Neural cell (in vitro differentiated cells): ENCODE data around the gene LENEP. TPM values are rescaled to one million over a fixed set of nuclear protein-coding genes. Genes with fewer than 3 reads are reported as not detected.

Source experiments
- H2AFZ ChIP-seq: fragments of 200-600, 300-800 bp; sonication (generic), shearing (Covaris generic); 2 replicates; pipeline ENCODE4 v1.6.0; 2014; ENCODE audit warnings: low read depth, mild to moderate bottlenecking, antibody characterized with exemption, low read length, moderate library complexity
- H3F3A ChIP-seq: fragments of 200-600 bp; shearing (Covaris generic); 2 replicates; pipeline ENCODE4 v1.6.1; 2016; ENCODE audit warnings: mild to moderate bottlenecking, moderate library complexity, mixed read lengths, antibody characterized with exemption, low read length; ENCODE audit not compliant: insufficient read depth, poor library complexity, severe bottlenecking
- H3K27ac ChIP-seq: fragments of 200-600, 300-800 bp; sonication (generic), shearing (Covaris generic); 2 replicates; pipeline ENCODE4 v1.5.1; 2014; ENCODE audit warnings: mild to moderate bottlenecking, low read length, moderate library complexity
- H3K27me3 ChIP-seq: fragments of 300-800, 200-600 bp; sonication (generic), shearing (Covaris generic); 2 replicates; pipeline ENCODE4 v1.6.0; 2014; ENCODE audit warnings: mild to moderate bottlenecking, low read depth, low read length, moderate library complexity; ENCODE audit not compliant: insufficient read depth
- H3K36me3 ChIP-seq: fragments of 300-800, 200-600 bp; sonication (generic), shearing (Covaris generic); 2 replicates; pipeline ENCODE4 v1.5.1; 2014; ENCODE audit warnings: mild to moderate bottlenecking, antibody characterized with exemption, low read length, moderate library complexity; ENCODE audit not compliant: insufficient read depth
- H3K4me2 ChIP-seq: fragments of 300-800, 200-600 bp; sonication (generic), shearing (Covaris generic); 2 replicates; pipeline ENCODE4 v1.6.0; 2014; ENCODE audit warnings: mild to moderate bottlenecking, low read length
- H3K4me3 ChIP-seq: fragments of 300-800, 200-600 bp; sonication (generic), shearing (Covaris generic); 2 replicates; pipeline ENCODE4 v1.5.1; 2014; ENCODE audit warnings: mild to moderate bottlenecking, low read length, moderate library complexity
- H3K79me2 ChIP-seq: fragments of 200-600 bp; shearing (Covaris generic); replicated peaks from 2 replicates; pipeline ENCODE4 v1.6.0; 2014; ENCODE audit warnings: mild to moderate bottlenecking, low read length, moderate library complexity; ENCODE audit not compliant: insufficient read depth
- H3K9ac ChIP-seq: fragments of 300-800, 200-600 bp; sonication (generic), shearing (Covaris generic); 2 replicates; pipeline ENCODE4 v1.6.1; 2016; ENCODE audit warnings: mild to moderate bottlenecking, low read length, mixed read lengths
- H3K9me2 ChIP-seq: fragments of 200-600 bp; shearing (Covaris generic); 2 replicates; pipeline ENCODE4 v1.6.1; 2016; ENCODE audit warnings: mild to moderate bottlenecking, low read length, mixed read lengths; ENCODE audit not compliant: insufficient read depth
- H3K9me3 ChIP-seq: fragments of 200-600, 300-800 bp; sonication (generic), shearing (Covaris generic); 2 replicates; pipeline ENCODE4 v1.6.1; 2016; ENCODE audit warnings: mild to moderate bottlenecking, mixed run types, low read length, moderate library complexity, mixed read lengths
- H4K20me1 ChIP-seq: fragments of 200-600 bp; shearing (Covaris generic); 2 replicates; pipeline ENCODE4 v1.6.1; 2016; ENCODE audit warnings: mild to moderate bottlenecking, mixed run types; ENCODE audit not compliant: insufficient read depth
- EP300 ChIP-seq: fragments of 450-650 bp; conservative IDR thresholded peaks from 2 replicates; pipeline ENCODE4 v1.6.1; 2014; ENCODE audit warnings: antibody characterized with exemption, mild to moderate bottlenecking, moderate library complexity; ENCODE audit not compliant: poor library complexity, severe bottlenecking
- EZH2 ChIP-seq: fragments of 200-600, 300-800 bp; shearing (Covaris generic), sonication (generic); IDR thresholded peaks from 2 replicates; pipeline ENCODE4 v1.6.1; 2014; ENCODE audit warnings: antibody characterized with exemption, low read length, borderline replicate concordance, mild to moderate bottlenecking; ENCODE audit not compliant: insufficient read depth, poor library complexity, severe bottlenecking
- MXI1 ChIP-seq: fragments of 450-650 bp; conservative IDR thresholded peaks from 2 replicates; pipeline ENCODE4 v1.6.1; 2014; ENCODE audit warnings: antibody characterized with exemption, mild to moderate bottlenecking; ENCODE audit not compliant: poor library complexity, severe bottlenecking
- POLR2AphosphoS5 ChIP-seq: IDR thresholded peaks from 2 replicates; pipeline ENCODE4 v1.6.1; 2012
- RAD21 ChIP-seq: fragments of 450-650 bp; conservative IDR thresholded peaks from 2 replicates; pipeline ENCODE4 v1.6.1; 2014; ENCODE audit warnings: antibody characterized with exemption, mild to moderate bottlenecking, moderate library complexity
- SMC3 ChIP-seq: fragments of 450-650 bp; conservative IDR thresholded peaks from 2 replicates; pipeline ENCODE4 v1.6.1; 2014; ENCODE audit warnings: antibody characterized with exemption, mild to moderate bottlenecking, moderate library complexity; ENCODE audit not compliant: poor library complexity
- TAF1 ChIP-seq: IDR thresholded peaks from 2 replicates; pipeline ENCODE4 v1.6.1; 2012; ENCODE audit warnings: low read depth
- polyA plus RNA-seq: library from polyadenylated mRNA; depleted of rRNA; stranded (reverse); fragments of >200 nt; gene quantifications from 2 replicates; pipeline ENCODE4 v1.2.3, GENCODE V29; 2014
- TF ChIP-seq, protein P1 (sequence below): fragments of 450-650 bp; IDR thresholded peaks from 2 replicates; pipeline ENCODE4 v1.5.1; 2014; ENCODE audit warnings: antibody characterized with exemption, mild to moderate bottlenecking, moderate library complexity; ENCODE audit not compliant: poor library complexity, severe bottlenecking
- TF ChIP-seq, protein P2 (sequence below): IDR thresholded peaks from 2 replicates; pipeline ENCODE4 v1.6.1; 2012; ENCODE audit warnings: borderline replicate concordance

Gene LENEP
- polyA plus RNA-seq, 1 donor from 2014 or later: not detected

DNA sequence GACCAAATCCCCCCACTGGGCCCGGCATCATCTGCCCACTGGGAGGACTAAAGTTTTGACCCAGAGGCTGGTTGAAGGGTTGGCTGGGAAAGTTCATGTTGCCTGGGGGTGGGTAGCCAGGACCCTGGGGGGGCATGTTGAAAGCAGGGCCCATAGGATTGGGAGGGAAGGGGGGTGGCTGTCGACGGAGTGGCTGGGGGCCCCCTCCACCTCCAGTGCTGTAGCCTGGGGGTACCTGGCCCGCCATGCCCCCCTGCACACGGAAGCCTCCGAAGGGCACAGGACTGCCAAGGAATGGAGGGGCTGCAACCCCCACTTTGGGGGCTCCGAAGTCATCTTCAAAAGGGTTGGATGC lies 34.0 kb upstream of the LENEP start:
- Histone ChIP-seq H3K27ac (no peak overlapping the region), H3K27me3 (no peaks in the 10 kb centered on the region), H3K9ac (no peak overlapping the region), H3K36me3 (no peaks in the 10 kb centered on the region), H3K4me2 (no peak overlapping the region), H3K9me3 (no peaks in the 10 kb centered on the region), H3K79me2 (peaks cover 24% of the 10 kb centered on the region), H4K20me1 (no peaks in the 10 kb centered on the region), H2AFZ (no peak overlapping the region), H3F3A (peaks cover 8% of the 10 kb centered on the region), H3K9me2 (no peaks in the 10 kb centered on the region), H3K4me3 (no peak overlapping the region)
- TF ChIP-seq MXI1 (no peak), EP300 (no peak), RAD21 (no peak), SMC3 (no peak), TAF1 (no peak), EZH2 (no peak), POLR2AphosphoS5 (no peak)
- TF ChIP-seq, protein P1, sequence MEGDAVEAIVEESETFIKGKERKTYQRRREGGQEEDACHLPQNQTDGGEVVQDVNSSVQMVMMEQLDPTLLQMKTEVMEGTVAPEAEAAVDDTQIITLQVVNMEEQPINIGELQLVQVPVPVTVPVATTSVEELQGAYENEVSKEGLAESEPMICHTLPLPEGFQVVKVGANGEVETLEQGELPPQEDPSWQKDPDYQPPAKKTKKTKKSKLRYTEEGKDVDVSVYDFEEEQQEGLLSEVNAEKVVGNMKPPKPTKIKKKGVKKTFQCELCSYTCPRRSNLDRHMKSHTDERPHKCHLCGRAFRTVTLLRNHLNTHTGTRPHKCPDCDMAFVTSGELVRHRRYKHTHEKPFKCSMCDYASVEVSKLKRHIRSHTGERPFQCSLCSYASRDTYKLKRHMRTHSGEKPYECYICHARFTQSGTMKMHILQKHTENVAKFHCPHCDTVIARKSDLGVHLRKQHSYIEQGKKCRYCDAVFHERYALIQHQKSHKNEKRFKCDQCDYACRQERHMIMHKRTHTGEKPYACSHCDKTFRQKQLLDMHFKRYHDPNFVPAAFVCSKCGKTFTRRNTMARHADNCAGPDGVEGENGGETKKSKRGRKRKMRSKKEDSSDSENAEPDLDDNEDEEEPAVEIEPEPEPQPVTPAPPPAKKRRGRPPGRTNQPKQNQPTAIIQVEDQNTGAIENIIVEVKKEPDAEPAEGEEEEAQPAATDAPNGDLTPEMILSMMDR: no peak
- TF ChIP-seq, protein P2, sequence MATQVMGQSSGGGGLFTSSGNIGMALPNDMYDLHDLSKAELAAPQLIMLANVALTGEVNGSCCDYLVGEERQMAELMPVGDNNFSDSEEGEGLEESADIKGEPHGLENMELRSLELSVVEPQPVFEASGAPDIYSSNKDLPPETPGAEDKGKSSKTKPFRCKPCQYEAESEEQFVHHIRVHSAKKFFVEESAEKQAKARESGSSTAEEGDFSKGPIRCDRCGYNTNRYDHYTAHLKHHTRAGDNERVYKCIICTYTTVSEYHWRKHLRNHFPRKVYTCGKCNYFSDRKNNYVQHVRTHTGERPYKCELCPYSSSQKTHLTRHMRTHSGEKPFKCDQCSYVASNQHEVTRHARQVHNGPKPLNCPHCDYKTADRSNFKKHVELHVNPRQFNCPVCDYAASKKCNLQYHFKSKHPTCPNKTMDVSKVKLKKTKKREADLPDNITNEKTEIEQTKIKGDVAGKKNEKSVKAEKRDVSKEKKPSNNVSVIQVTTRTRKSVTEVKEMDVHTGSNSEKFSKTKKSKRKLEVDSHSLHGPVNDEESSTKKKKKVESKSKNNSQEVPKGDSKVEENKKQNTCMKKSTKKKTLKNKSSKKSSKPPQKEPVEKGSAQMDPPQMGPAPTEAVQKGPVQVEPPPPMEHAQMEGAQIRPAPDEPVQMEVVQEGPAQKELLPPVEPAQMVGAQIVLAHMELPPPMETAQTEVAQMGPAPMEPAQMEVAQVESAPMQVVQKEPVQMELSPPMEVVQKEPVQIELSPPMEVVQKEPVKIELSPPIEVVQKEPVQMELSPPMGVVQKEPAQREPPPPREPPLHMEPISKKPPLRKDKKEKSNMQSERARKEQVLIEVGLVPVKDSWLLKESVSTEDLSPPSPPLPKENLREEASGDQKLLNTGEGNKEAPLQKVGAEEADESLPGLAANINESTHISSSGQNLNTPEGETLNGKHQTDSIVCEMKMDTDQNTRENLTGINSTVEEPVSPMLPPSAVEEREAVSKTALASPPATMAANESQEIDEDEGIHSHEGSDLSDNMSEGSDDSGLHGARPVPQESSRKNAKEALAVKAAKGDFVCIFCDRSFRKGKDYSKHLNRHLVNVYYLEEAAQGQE: no peak

DNA sequence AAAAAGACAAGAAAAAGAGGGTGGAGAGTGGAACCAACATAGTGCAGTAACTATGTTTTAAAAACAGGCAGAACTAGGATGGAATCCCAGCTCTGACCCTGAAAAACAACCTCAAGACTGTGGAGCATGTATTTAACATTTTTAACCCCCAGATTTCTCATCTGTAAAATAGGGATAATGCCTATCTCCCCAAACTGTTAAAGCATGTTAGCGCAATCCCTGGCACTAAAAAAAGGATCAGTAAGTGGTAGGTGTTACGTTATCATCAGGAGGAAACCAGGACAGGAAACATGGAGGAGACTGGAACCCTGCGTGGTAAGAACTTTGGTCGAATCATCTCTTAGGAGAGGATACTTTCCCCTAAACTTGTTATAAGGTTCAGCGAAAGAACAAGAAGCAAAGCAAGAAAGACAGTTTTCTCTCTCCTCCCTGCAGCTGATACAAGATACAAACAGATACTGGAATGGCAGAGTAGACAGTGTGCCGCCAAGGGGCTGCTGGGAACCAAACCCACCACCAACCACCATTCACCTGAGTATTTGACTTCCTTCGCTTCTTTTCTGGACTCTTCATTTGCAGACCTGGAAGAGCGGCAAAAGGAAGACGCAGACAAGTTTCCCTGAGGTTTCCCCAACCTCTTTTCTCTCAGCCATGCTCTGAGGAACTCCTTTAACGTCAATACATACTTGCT lies 32.8 kb upstream of the LENEP start:
- Histone ChIP-seq H3K27ac (peak overlapping the region; percentile 95), H3F3A (no peaks in the 10 kb centered on the region), H4K20me1 (no peaks in the 10 kb centered on the region), H3K4me3 (peak overlapping the region; percentile 98), H3K27me3 (no peaks in the 10 kb centered on the region), H3K36me3 (no peaks in the 10 kb centered on the region), H3K9me2 (no peaks in the 10 kb centered on the region), H2AFZ (no peak overlapping the region), H3K9me3 (no peaks in the 10 kb centered on the region), H3K9ac (peak overlapping the region; percentile 98), H3K4me2 (peak overlapping the region; percentile 86), H3K79me2 (peaks cover 24% of the 10 kb centered on the region)
- no peak for TF ChIP-seq MXI1
- TF ChIP-seq EZH2: no peak
- no peak for TF ChIP-seq TAF1
- TF ChIP-seq RAD21: no peak
- TF ChIP-seq EP300: no peak
- TF ChIP-seq, protein P2: no peak
